NCI-H1417 (cell line): ENCODE measurements around the gene ROBO1.

ENCODE experiments used
- DNase-seq, 3 experiments: peaks; one replicate each; lab custom pipeline; 2025; lab: John Stamatoyannopoulos, UW

Gene ROBO1

DNA sequence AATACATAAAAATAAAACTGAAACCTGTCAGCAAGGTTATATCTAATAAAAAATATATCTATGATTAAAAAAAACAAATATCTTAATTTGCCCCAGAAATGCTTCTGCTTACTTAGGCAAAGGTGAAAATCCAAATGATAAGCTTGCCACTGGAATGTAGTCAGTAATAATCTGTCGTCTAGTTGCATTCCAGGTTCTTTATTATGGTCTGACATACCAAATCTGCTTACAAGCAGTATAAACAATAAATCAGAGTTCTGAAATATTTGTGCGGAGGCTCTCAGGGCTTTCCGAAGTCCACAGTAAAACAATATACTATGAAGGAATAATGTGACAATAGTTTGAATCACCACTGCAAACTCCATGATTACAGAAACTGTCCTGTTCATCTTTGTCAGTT is 1133.5 kb downstream of the ROBO1 start:
- no peak for DNase-seq

DNA sequence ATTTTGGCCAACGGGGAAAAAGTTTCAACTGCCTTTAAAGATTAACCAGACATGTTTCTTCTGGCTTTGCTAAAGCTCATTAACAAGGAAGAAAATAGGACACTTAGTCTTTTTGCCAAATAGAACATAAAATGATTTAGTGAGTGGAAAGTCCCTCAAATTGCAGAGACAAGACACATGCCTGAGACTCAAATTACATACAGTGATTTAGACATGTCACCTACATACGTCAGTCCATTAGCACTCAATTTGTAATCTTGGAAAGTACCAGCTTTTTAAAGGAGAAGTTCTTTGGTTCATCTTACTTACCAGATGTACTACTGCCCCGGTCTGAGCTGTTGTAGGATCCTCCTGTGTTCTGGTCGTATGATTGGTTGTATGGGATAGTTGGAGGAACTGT is 1134.2 kb downstream of the ROBO1 start:
- DNase-seq: no peak

DNA sequence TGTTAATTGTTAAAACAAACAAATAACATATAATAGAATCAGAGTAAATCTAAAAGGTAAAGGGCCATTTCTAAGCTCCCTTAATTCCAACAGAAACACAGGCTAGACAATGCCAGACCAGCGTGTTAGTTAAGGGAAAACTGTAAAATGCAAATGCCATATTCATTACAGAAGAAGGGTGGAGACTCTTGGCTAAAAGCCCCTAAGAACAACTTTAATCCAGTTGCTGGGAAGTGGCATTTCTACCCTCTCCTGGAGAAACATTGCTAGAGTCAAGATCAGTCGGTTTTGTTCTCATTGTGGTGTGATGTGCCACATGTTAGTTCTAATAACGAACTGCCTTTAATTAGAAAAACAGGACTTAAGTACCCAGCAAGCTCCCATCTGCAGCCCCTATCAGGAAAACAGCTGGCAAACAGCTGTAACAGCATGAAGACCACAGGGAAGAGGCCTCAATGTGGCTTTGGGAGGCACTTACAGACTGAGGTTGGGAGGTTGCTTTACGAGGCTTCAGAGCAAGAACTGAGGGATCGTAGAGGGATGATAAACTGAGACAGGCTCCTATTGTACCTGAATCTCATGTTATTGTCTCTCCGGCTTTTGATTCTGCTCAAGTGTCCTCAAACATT is 1134.8 kb downstream of the ROBO1 start:
- peak in 1 of 3 experiments; percentile 2 for DNase-seq

DNA sequence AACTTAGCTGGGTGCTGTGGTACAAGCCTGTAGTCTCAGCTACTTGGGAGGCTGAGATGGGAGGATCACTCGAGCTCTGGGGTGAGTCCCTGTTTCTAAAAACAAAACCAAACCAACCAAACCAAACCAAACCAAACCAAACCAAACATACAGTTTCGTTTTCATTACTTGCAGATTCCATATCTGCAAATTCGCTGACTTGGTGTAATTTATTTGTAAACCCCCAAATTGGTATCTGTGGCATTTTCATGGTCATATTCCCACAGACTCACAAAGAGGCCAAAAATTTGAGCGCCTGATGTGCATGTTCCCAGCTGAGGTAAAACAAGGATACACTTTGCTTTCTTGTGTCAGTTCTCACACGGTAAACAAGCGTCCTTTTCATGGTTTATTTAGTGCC is 1138.3 kb downstream of the ROBO1 start:
- DNase-seq: no peak

DNA sequence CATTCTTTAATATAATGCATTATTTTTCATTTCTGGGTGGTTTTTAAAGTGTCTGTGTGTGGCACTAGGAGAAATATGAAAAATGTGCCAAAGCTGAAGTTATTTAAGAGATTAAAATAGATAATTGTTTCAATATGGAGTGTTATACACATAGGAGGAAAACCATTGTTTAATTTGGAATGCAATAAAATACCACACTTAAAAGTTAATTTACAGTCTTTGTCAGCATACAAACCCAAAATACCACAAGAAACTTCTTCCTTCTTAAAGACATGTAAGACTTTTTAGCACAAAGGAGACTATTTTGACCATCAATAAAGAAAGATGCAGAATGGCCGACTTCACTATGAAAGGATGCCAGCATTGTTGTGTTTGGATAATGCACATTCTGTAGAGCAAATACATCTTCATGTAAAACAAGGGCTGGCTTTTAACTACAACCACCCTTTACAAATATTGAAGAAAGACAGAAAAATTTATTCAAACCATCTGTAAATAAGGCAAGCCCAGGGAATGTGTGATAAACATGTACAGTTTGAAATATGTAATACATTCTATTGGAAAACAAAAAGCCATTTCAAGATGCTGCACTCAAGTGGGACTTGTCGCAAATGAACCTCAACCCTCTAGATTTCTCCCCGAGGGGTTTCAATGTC is 1146.6 kb downstream of the ROBO1 start:
- DNase-seq: no peak

DNA sequence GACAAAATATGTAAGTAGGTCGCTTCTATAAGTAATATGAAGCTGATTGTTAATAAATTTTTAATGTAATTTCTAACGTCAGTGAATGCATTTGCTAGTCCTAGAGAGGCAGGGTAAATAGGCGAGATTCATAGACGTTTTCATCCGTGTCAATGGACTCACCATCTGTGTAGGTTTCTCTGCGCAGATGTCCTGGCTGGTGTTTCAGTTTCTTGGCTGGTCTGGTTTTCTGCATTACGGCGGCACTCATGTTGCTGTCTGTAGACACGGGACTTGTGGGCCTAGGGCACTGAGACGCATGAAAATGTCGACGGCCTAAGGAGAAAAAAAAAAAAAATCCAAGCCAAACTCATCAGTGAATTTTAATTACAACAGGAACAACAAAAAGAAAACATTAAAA is 1153.3 kb downstream of the ROBO1 start:
- no peak for DNase-seq

DNA sequence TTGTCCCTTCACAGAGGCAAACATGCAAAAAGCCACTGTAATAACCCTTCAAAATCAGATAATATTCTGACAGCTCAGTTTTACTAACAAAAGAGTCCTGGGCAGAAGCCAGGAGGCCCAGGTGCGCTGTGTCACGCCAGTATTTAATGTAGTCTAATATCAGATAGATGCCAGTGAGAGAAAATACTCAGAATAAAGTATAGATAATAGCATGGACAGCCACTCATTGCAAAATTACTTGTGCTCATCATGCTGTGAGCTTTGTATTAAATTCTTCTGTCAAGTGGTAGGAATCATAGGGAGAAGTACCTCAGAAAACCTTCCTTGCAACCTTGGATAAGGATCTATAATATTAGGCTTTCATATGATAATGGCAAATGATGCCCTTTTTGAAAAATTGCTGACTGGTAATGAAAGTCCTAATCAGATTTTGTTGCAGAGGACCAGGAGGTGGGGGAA is 1154.3 kb downstream of the ROBO1 start:
- DNase-seq: peak; percentile 1 to 81 (median 35)

DNA sequence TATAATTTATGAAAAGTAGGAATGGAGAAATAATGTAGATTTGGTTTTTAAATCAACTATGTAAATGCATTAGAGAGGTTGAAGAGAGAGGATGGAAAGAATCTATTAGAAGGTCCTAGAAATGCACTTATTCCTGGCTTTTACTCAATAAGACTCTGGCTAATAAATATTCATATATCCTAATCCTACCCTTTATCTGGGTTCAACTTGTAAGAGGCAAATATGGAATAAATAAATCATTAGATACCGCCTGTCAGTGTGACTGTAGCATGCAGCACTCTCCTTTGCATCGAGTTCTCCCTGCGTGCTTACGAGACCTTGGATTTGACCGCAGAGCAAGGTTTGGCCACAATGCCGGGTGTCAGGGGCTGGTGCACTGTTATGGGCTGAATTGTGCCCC is 1156.5 kb downstream of the ROBO1 start:
- no peak for DNase-seq

DNA sequence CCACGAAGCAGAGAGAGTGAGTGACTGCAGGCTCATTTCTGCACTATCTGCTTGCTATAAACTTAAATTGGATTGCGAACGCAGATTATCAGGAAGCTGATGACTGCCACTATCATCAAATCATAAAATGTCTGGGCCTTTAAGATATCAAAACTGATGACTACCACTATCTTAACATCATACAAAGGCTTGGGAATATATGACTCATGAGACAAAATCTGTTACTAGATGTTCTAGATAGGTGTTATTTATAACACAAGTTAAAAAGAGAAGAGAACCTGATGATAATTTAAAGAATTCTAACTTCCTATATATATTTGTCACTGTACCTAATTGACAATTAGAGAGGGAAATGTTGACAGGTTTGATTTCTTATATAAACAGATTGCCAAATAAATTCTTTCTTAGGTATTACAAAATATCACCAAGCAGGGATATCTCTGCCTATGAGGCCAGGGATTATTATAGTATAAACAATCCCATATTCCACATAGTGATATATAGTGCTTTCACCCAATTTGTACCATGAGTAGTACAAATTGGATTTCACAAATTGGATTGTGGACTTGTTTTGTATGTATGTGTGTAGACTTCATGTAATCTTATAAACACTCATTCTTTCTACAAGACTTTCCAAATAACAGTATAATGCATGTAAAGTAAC is 1157.2 kb downstream of the ROBO1 start:
- DNase-seq: no peak

DNA sequence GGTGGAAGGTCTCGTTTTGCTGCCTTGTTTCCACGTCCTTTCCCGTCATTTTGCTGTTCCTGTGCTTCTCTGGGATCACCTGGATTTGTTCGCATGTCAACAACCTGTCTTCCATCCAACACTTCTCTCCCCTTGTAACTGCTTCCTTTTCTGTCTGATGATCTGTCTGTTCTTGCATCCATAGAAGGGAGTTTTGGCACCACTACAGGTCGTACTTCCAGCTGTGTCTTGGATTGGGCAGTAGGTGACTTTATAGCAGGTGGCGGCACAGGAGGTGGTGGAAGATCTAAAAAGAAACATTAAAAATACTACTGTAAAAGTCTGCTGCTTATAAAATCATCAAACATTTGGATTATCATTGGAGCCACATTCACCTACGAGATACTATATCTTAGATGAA is 1161.0 kb downstream of the ROBO1 start:
- DNase-seq: no peak

DNA sequence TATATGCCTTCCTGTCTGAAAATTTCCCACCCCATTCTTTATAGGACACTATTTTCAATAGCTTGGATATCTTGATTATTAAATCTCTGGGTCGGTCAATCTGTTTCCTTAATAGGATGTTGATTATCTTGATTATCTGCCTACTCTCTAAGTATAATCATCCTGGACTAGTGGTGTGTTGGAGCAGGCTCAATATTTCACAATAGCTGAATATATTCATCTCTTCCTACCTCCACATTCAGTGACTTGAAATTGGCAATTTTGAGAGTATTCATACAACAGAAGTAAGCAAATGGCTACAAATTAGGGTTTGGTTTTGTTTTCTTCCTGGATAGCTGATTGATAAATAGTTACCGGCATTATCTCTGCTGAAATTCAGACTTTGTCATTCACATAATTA is 1162.6 kb downstream of the ROBO1 start:
- no peak for DNase-seq

DNA sequence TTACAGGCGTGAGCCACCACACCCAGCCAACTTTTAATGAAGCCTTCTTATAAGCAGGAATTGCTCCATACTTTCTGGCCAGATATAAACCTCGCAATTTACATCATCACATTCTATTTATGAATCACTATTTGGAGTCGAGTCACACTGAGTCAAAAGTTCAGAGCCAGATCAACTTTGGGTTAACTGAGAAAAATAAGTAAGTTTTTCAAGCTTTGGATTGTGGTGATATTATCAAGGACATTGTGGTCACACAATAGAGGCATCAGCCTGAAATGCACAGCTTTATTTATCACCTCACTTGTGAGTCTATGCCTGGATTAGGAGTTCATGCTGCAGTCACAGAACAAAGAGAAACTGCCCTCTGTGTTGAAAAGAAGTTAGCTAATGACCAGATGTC is 1163.5 kb downstream of the ROBO1 start:
- DNase-seq: no peak

DNA sequence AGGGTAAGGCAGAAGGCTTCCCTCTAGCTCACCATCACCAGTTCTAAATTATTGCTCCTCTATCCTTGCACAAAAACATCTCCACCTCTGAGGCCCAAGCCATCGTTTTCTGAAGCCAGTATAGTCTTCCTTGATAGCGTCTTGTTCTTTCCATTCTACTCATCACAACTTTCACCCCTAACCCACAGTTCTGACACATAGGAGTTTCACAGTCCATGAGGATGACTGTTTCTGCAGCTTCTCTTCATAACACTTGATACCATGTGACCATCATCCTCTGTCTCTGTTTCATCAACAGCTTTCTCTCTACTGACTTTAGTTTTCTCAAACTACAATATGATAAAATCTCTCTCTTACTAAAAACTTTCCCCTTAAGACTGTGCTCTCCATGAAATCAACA is 1166.5 kb downstream of the ROBO1 start:
- no peak for DNase-seq

DNA sequence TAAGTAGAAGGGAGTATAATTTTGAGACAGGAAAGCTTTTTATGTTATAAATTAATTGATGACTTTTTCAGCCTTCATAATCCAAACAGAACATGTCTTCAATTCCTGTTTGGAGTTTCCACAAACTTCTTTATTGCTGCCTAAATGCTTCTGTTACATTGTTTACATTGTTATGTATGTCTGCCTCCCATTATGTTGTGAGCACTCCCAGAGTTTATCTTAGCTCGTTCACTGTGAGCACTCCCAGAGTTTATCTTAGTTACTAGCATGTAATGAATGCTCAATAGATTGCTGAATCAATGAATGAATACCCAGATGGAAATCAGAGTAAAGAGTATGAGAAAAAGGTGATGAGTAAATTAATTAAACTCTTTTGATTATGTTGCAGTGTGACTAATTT is 1178.0 kb downstream of the ROBO1 start:
- peak in 1 of 3 experiments; percentile 13 for DNase-seq

DNA sequence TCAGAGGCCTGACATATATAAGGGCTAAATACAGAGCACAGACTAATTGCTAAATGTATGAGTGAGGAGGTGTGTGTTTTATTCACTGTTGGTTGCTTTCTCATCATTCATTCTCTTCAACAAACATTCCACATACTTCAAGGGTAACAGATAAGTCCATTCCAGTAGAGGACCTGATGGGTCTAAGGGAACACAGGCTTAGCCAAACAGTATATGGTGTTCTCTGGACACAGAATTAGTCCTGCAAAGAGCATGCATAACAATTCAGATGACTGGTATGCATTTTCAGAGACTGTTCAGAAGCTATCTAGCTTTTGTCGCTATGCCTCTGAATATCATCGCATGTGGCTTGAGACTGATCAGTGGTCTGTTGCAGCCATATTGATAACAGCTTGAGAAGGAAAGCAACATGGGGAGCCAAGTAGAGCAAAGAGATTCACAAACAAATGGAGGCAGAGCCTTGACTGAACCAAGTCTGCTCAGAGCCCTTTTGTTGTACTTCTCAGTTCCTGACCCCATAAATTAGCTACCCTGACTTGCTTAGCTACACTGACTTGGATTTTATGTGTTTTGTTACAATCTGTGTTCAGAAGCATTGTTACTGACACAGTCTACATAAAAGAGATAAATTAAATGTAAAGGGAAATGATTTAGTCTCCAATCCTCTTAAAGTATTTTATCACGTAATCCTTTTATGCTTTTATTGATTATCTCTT is 1178.7 kb downstream of the ROBO1 start:
- no peak for DNase-seq

DNA sequence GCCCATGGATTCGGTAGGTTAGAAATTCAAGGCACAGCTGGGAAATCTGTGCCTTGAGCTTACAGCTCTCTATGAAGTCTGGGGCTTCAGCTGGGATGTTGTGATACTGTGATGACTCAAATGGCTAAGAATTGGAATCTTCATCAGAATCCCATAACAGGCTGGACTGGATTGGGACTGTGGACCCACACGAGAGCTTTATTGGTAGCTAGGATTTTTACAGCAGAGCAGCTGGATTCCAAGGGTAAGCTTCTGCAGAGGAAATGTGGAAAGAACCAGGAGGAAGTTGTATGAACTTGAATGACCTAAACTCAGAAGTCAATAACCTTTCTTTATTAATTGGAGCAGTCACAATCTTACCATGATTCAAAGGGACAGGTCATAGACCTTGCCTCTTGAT is 1187.1 kb downstream of the ROBO1 start:
- DNase-seq: no peak

DNA sequence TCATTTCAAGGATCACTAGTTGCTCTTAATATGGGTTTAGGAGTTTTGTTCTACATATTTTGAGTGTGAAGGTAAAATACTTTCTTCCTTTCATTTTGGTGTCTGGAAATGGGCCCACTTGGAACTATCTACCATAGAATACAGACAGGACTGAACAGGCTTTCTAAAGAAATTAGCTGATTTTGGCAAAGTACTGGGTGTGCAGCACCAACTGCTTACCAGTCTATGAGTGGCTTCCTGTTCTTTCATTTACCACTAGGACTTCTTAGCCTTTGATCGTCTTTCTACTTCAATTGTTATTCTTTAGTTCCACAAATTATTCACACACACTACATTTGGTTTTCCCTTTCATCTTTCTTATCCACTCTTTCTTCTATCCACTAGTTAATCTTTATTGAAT is 1196.3 kb downstream of the ROBO1 start:
- no peak for DNase-seq

DNA sequence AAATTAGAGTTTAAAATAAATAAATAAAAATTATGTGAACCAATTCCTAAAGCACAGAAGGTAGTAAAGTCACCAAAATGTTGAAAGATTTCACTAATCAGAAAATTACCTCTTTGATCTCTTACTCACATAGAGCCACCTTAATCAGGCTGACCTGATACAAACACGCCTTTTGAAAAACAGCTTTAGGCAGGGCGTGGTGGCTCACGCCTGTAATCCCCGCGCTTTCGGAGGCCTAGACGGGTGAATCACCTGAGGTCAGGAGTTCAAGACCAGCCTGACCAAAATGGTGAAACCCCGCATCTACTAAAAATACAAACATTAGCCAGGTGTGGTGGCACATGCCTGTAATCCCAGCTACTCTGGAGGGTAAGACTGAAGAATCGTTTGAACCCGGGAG is 1197.3 kb downstream of the ROBO1 start:
- DNase-seq: no peak

DNA sequence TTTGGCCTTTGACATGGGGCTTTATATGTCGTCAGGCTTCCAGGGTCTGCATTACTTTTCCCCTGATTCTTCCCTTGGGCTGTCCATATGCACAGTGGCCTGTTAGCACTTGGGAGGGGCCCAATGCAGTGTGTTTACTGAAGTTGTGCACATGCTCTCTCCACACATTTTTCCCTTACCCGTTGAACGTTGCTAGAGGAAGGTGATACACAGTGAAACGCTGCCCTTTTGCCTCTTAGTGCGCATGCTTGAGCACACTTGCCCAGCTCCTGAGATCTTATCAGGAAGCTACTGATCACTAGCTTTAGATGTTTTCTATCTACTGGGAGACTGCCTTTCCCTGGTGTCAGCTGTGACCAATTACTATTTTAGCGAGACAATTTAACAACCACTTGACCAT is 1198.0 kb downstream of the ROBO1 start:
- DNase-seq: peak in 1 of 3 experiments; percentile 2

DNA sequence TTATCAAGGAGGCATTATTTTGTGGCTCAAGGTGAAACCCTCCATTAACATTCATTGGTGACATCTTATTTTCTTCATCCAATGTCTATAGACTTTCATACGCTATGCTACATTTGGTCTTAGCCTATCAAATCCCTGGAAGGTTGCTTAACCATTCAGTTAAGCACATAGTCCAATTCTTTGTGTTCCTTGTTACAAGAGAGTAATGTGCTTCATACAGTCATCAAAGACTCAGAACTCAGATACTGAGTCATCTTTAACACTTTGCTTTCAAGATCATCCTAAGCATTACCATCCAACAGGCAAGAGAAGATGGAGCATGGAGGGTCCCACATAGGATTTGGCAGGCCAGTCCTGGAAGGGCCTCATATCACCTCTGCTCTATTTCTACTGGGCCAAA is 1202.1 kb downstream of the ROBO1 start:
- DNase-seq: no peak

DNA sequence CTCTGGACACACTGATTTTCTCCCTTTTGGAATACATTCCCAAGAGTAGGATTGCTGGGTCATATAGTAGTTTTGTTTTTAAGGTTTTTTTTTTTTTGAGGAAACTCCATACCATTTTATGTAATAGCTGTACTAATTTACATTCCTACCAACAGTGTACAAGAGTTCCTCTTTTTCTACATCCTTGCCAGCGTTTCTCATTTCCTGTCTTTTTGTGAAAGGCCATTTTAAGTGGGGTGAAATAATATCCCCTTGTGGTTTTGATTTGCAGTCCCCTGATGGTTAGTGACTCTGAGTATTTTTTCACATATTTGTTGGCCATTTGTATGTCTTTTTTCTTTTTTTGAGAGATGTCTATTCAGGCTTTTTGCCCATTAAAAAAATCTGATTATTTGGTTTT is 1205.5 kb downstream of the ROBO1 start:
- no peak for DNase-seq
